DOHH2 (cell line): ENCODE measurements around the gene TNXB.

Source experiments
- EZH2phosphoT487 ChIP-seq: fragments of 200-600 bp; sonication (generic); IDR thresholded peaks from 2 replicates; pipeline ENCODE4 v1.6.1; 2017; ENCODE audit warnings: borderline replicate concordance, mild to moderate bottlenecking, antibody characterized with exemption, low read length, moderate library complexity, mixed read lengths
- TF ChIP-seq, protein P1 (sequence below): fragments of 200-600 bp; sonication (generic); IDR thresholded peaks from one replicate; pipeline ENCODE4 v1.5.1; 2014; ENCODE audit warnings: antibody characterized with exemption, mild to moderate bottlenecking, low read depth, low read length; ENCODE audit not compliant: poor library complexity, severe bottlenecking

DNA sequence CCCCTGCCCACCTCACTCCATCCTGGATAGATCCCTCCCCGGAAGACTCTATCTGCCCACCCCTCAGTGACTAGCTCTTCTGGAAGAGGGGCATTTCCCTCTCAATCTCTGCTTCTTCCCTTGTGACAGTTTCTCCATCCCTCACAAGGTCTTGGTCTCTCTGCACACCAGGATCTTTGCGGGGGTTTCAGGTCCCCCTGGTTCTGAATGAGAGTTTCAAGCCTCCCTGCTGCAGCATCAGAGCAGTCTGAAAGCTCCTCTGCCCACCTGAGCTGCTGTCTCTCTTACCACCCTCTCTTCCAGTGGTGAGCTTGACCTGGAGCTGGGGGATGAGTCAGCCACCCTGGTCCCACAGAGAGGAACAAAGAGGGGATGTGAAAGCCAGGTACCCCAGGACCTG lies 24.4 kb downstream of the TNXB start:
- TF ChIP-seq, protein P1, sequence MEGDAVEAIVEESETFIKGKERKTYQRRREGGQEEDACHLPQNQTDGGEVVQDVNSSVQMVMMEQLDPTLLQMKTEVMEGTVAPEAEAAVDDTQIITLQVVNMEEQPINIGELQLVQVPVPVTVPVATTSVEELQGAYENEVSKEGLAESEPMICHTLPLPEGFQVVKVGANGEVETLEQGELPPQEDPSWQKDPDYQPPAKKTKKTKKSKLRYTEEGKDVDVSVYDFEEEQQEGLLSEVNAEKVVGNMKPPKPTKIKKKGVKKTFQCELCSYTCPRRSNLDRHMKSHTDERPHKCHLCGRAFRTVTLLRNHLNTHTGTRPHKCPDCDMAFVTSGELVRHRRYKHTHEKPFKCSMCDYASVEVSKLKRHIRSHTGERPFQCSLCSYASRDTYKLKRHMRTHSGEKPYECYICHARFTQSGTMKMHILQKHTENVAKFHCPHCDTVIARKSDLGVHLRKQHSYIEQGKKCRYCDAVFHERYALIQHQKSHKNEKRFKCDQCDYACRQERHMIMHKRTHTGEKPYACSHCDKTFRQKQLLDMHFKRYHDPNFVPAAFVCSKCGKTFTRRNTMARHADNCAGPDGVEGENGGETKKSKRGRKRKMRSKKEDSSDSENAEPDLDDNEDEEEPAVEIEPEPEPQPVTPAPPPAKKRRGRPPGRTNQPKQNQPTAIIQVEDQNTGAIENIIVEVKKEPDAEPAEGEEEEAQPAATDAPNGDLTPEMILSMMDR = no peak
- no peak for TF ChIP-seq EZH2phosphoT487
